ENCODE measurements around the gene OSBPL9.

DNA sequence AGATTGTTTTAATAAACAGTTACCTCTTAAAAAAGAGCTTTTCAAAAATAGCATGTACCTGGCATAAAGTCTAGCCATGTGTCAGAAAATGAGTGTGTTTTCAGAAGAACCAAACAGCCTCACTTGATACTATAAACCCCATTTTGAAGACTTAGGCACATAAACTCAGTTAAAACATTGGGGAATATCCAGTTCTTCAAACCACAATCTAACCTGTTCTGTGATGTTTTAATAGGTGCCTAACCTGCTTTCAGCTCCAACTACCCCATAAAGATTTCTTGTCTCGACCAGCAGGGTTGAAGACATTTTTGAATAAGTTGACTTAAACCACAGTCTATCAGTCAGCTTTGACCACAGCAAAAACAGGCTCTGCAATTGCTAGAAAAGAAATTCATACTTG lies 220.4 kb downstream of the OSBPL9 start:
- TF ChIP-seq SP1 (IDR thresholded peaks at IDR 0.05), result no peak
- no peak for TF ChIP-seq FOXM1 (IDR thresholded peaks at IDR 0.05; ENCODE audit: borderline replicate concordance)
- no peak for TF ChIP-seq NFRKB (IDR thresholded peaks at IDR 0.05)
- no peak for TF ChIP-seq SUZ12 (IDR thresholded peaks at IDR 0.05)
- no peak for TF ChIP-seq FOXA1 (IDR thresholded peaks at IDR 0.05)
- TF ChIP-seq ELF4 (IDR thresholded peaks at IDR 0.05), result no peak
- no peak for TF ChIP-seq BHLHE40 (IDR thresholded peaks at IDR 0.05; ENCODE audit: borderline replicate concordance)
- no peak for TF ChIP-seq LEF1 (IDR thresholded peaks at IDR 0.05; ENCODE audit: borderline replicate concordance)
- TF ChIP-seq FOXK2 (IDR thresholded peaks at IDR 0.05), result no peak
- TF ChIP-seq, protein P1, sequence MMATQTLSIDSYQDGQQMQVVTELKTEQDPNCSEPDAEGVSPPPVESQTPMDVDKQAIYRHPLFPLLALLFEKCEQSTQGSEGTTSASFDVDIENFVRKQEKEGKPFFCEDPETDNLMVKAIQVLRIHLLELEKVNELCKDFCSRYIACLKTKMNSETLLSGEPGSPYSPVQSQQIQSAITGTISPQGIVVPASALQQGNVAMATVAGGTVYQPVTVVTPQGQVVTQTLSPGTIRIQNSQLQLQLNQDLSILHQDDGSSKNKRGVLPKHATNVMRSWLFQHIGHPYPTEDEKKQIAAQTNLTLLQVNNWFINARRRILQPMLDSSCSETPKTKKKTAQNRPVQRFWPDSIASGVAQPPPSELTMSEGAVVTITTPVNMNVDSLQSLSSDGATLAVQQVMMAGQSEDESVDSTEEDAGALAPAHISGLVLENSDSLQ (IDR thresholded peaks at IDR 0.05), result no peak
- TF ChIP-seq HDGF (IDR thresholded peaks at IDR 0.05; ENCODE audit: borderline replicate concordance), result no peak
- no peak for TF ChIP-seq ZNF384 (IDR thresholded peaks at IDR 0.05)
- TF ChIP-seq ARNT (IDR thresholded peaks at IDR 0.05), result no peak
